ENCODE results near the gene CHRNB1.

CHRNB1 gene

DNA sequence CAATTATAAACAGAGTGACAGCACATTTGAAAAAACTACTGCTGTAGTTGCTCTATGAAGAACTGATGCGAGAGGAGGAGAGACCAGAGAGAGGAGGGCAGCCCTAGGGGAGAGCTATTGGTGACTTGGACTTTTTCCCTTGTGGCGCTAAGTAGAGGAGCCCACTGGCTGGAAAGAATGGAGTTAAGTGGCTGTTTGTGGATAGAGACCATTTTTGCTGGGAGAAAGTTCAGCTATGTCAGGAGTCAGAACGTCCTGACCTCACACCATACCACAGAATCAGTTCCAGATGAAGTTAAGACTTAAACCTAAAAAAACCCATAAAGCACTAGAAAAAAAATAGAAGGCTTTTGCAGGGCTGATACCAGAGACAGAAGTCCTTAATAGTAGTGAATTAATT, 41.3 kb downstream of the CHRNB1 start:
- FAIRE-seq, result no peak

DNA sequence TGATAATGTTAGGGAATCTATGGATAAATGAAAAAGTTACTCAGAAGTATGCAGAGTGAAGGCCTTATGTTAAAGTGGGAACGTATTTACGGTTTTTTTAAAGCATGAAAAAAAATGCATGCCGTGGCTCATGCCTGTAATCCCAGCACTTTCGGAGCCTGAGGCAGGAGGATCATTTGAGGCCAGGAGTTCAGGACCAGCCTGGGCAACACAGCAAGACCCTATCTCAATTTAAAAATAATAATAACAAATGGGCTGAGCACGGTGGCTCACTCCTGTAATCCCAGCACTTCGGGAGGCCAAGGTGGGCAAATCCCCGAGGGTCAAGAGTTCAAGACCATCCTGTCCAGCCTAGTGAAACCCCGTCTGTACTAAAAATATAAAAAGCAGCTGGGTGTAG, 45.3 kb downstream of the CHRNB1 start:
- no peak for FAIRE-seq

DNA sequence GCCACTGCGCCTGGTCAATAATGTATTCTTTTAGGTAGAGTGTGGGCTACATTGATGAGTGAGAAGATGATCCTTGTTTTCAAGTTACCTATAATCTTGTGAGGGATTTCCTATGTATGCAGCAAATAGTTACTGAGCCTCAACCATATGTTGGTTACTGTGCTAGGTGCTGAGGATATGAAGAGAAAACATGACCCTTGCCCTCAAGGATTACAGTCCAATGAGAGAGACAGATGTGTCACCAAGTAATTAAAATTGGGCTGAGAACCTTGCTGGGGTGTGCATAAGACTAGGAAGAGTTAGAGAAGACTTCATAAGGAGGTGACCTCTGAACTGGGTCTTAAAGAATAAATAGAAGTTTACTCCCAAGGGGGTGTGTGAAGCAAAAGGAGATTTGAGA, 46.7 kb downstream of the CHRNB1 start:
- no peak for FAIRE-seq

DNA sequence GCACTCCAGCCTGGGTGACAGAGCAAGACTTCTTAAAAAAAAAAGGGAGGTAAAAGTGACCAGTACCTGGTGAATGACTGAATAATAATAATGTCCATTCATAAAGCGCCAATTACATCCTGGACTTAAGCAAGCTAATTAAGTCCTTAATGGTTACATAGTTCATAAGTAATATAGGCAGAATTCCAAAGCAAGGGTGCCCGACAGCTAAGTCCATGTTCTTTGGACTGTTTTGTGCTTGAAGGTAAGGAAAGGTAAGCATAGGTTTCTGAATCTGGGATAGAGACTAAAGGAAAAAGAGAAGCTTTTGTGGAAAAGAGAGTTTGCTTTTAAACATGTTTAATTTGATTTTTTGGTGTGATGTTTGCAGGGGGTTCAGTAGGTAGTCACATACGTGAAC, 49.1 kb downstream of the CHRNB1 start:
- FAIRE-seq, result no peak

DNA sequence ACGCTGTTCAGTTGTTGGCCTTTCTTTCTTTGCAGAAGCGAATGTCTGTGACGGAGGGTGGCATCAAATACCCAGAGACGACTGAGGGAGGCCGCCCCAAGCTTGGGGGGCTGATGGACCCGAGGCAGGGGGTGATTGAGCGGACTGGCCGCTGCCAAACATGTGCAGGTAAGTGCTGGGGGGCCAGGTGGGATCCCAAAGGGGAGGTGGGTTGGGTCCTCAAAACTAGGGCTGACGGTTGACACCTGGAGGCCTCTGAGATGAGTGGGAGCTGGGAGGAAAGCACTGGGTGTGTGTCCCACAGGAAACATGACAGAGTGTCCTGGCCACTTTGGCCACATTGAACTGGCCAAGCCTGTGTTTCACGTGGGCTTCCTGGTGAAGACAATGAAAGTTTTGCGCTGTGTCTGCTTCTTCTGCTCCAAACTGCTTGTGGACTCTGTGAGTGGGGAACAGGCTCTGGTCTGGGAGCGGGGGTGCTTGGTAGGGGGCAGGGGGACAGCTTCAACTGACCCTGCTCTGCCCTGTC, 51.1 kb downstream of the CHRNB1 start:
- FAIRE-seq, result no peak

DNA sequence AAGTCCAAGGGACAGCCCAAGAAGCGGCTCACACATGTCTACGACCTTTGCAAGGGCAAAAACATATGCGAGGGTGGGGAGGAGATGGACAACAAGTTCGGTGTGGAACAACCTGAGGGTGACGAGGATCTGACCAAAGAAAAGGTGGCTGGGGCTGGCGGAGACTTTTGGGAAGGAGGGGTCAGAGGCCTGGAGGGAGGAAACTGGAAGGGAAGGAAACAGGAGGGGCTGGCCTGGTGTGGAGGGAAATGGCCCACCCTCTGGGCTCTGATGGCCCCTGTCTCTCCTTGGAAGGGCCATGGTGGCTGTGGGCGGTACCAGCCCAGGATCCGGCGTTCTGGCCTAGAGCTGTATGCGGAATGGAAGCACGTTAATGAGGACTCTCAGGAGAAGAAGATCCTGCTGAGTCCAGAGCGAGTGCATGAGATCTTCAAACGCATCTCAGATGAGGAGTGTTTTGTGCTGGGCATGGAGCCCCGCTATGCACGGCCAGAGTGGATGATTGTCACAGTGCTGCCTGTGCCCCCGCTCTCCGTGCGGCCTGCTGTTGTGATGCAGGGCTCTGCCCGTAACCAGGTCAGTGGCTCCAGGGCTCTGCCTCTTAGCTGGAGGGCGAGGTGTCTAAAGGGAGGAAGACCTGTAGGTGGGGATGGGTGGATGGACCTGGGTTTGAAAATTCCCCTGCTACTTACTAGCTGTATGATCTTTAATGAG, 51.8 kb downstream of the CHRNB1 start:
- no peak for FAIRE-seq

DNA sequence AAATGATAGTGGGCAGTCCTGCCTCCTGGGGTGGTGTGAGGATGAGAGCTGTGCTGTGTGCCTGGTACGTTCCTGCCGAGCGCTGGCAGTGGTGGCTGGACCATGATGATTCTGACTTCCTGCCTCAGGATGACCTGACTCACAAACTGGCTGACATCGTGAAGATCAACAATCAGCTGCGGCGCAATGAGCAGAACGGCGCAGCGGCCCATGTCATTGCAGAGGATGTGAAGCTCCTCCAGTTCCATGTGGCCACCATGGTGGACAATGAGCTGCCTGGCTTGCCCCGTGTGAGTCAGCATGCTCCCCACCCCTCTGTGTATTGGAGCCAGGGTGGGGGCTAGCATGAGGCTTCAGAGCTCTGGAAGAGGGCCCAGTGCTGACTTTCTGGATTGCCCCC, 52.4 kb downstream of the CHRNB1 start:
- FAIRE-seq, result no peak

DNA sequence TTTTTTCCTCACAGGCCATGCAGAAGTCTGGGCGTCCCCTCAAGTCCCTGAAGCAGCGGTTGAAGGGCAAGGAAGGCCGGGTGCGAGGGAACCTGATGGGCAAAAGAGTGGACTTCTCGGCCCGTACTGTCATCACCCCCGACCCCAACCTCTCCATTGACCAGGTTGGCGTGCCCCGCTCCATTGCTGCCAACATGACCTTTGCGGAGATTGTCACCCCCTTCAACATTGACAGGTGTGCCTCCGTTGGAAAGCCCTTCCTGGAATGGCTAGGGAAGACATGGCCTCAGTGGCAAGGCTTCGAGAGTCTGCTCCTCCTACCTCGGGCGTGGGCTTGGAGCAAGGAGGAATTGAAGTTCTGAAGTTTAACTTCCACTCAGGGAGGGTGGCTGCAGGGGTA, 52.8 kb downstream of the CHRNB1 start:
- no peak for FAIRE-seq

DNA sequence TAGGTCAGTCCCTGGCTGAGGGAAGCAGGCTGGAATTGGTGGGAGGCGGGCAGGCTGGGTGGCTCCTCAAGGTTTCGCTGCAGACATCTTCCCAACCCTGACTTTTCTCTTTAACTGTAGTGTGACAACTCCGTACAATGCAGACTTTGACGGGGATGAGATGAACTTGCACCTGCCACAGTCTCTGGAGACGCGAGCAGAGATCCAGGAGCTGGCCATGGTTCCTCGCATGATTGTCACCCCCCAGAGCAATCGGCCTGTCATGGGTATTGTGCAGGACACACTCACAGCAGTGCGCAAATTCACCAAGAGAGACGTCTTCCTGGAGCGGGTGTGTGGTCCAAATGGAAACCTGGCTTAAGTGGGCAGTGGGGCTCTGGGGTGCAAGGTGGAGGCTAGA, 54.3 kb downstream of the CHRNB1 start:
- no peak for FAIRE-seq

DNA sequence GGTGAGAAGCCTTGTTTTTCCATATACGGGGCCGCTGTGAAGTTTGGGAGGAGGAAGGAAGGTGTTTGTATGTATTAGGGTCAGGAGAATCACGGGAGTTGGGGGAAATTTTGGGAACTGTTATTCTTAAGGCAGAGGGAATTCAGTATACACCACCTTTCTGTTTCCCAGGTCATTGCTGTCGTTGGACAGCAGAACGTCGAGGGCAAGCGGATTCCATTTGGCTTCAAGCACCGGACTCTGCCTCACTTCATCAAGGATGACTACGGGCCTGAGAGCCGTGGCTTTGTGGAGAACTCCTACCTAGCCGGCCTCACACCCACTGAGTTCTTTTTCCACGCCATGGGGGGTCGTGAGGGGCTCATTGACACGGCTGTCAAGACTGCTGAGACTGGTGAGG, 56.9 kb downstream of the CHRNB1 start:
- no peak for FAIRE-seq

DNA sequence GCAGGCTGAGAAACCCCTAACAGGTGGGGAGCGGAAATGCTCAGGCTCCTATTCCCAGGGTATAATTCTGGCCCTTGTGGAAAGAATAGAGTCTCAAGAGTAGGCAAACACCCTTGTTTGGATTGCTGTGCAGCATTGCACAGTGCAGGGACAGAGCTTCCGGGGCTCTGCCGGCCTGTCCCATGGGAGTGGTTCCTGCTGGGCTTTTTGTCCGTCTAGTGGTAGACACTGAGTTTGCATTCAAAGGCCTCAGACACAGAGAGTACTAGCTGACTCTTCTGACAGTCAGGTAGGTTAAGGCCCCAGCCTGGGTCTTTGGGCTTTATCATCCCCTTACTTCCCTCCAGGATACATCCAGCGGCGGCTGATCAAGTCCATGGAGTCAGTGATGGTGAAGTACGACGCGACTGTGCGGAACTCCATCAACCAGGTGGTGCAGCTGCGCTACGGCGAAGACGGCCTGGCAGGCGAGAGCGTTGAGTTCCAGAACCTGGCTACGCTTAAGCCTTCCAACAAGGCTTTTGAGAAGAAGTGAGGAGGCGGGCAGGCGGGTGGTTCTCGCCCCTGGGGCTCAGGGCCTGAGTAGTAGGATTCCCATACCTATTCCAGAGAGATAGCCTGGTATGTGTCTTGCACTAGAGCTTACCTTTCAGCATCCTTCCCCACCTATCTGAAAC, 57.4 kb downstream of the CHRNB1 start:
- no peak for FAIRE-seq

DNA sequence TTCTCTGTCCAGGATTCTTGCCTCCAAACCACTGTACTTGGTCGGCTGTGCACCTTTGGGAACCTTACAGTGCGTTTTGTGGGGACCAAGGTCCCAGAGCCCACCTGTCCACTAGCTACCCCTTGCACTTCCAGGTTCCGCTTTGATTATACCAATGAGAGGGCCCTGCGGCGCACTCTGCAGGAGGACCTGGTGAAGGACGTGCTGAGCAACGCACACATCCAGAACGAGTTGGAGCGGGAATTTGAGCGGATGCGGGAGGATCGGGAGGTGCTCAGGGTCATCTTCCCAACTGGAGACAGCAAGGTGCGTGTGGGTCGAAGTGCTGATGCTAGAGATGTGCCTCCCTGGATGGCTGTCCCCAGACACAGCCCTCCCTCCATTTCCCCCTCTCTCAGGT, 58.1 kb downstream of the CHRNB1 start:
- FAIRE-seq, result no peak

DNA sequence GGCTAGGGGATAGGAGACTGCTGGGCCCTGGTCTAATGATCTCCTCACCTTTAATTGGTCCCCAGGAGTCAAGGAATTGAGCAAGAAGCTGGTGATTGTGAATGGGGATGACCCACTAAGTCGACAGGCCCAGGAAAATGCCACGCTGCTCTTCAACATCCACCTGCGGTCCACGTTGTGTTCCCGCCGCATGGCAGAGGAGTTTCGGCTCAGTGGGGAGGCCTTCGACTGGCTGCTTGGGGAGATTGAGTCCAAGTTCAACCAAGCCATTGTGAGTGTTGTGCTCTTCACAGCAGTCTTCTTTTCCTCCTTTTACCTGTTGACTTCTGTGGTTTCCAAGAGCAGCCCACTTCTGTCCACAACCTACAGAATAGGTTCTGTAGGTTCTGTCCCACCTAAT, 58.7 kb downstream of the CHRNB1 start:
- no peak for FAIRE-seq

Measured in TTC549 (cell line).